ENCODE results near the gene ANKRD11.

The ANKRD11 gene

DNA sequence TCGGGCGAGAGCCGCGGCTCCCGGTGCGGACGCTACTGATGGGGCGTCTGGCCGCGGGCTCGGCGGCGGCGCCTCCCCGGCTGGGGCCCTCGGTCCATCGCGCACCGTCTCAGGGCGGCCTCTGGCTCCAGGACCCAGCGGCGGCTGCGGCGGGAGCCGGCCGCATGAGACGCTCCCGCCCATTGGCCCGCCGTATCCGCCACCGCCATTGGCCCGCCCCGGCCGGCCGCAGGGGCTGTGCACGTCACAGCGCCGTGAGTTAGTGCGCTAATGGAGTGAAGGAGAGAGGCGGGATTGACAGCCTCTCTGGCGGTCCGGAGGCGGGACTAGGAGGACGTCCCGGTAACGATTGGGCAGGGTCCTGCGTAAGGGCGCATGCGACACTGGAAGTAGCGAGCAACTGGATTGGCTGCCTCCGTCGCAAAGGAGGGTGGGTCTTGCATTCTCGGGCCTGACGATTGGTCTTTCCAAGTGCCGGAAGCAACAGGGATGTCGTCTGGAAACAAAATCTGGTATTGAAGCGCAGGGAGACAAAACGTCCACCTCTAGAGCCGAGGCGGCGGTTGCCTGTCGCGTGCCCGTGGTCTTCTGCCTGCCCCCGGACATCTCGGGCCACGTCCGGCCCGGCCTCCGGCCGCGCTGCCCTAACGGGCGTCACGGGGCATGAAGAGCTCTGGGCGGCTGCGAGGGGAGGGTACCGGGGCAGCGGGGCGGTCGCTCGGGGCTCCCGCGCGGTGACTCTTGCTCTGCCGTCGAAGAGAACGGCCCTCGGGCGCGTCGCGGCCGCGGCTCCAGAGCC is at the start of gene ANKRD11:
Gene ANKRD11, minus strand, starts transcription at position 123 of the 799 bp plus-strand sequence. CDS start 173,542 bp downstream, outside the sequence.
- H3K9me3 ChIP-seq (ENCODE audit: control insufficient read depth, low read length), result no peaks in the 10 kb centered on the region
- peak within 1 kb of the TSS; percentile 76 for H3K4me2 ChIP-seq (ENCODE audit: low read length)
- H3K4me3 ChIP-seq (ENCODE audit: low read depth, low read length), result peak within 1 kb of the TSS; percentile 86
- H3K9ac ChIP-seq, result no peak within 1 kb of the TSS
- TF ChIP-seq, protein P1, sequence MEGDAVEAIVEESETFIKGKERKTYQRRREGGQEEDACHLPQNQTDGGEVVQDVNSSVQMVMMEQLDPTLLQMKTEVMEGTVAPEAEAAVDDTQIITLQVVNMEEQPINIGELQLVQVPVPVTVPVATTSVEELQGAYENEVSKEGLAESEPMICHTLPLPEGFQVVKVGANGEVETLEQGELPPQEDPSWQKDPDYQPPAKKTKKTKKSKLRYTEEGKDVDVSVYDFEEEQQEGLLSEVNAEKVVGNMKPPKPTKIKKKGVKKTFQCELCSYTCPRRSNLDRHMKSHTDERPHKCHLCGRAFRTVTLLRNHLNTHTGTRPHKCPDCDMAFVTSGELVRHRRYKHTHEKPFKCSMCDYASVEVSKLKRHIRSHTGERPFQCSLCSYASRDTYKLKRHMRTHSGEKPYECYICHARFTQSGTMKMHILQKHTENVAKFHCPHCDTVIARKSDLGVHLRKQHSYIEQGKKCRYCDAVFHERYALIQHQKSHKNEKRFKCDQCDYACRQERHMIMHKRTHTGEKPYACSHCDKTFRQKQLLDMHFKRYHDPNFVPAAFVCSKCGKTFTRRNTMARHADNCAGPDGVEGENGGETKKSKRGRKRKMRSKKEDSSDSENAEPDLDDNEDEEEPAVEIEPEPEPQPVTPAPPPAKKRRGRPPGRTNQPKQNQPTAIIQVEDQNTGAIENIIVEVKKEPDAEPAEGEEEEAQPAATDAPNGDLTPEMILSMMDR (IDR thresholded peaks at IDR 0.05), result no peak
- H3K4me1 ChIP-seq, result peaks cover 5% of the 10 kb centered on the region
- peak within 1 kb of the TSS; percentile 65 for H3K27ac ChIP-seq
- H3K27me3 ChIP-seq (ENCODE audit: control insufficient read depth, insufficient read depth, low read length), result no peaks in the 10 kb centered on the region
- peaks cover 36% of the 10 kb centered on the region for H3K79me2 ChIP-seq
- H2AFZ ChIP-seq, result peak within 1 kb of the TSS; percentile 72
- no peaks in the 10 kb centered on the region for H3K36me3 ChIP-seq (ENCODE audit: control insufficient read depth, insufficient read depth, low read length)

DNA sequence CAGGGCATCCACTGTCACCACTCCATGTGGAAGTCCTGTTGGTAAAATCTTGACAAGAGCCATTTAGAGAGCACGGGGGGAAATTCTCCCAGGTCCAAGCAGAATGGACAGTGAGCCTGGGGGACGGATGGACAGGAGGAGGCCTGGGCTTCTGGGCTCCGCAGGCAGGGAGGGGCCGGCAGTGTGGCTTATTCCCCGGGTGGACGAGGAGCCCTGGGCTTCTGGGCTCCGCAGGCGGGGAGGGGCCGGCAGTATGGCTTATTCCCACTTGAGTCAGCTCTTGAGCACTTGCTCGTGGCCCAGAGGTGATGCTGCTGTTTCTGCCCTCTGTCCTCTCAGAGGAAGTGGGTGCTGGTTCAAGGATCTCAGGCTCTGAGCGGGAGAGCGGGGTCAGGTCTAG is 47.9 kb upstream of the ANKRD11 start:
- peaks cover 16% of the 10 kb centered on the region for H3K79me2 ChIP-seq
- H2AFZ ChIP-seq, result no peak overlapping the region
- H3K4me2 ChIP-seq (ENCODE audit: low read length), result no peak overlapping the region
- no peaks in the 10 kb centered on the region for H3K9me3 ChIP-seq (ENCODE audit: control insufficient read depth, low read length)
- TF ChIP-seq, protein P1 (IDR thresholded peaks at IDR 0.05), result no peak
- H3K27me3 ChIP-seq (ENCODE audit: control insufficient read depth, insufficient read depth, low read length), result no peaks in the 10 kb centered on the region
- H3K9ac ChIP-seq, result no peak overlapping the region
- no peak overlapping the region for H3K27ac ChIP-seq
- no peak overlapping the region for H3K4me3 ChIP-seq (ENCODE audit: low read depth, low read length)
- no peaks in the 10 kb centered on the region for H3K4me1 ChIP-seq
- H3K36me3 ChIP-seq (ENCODE audit: control insufficient read depth, insufficient read depth, low read length), result no peaks in the 10 kb centered on the region

DNA sequence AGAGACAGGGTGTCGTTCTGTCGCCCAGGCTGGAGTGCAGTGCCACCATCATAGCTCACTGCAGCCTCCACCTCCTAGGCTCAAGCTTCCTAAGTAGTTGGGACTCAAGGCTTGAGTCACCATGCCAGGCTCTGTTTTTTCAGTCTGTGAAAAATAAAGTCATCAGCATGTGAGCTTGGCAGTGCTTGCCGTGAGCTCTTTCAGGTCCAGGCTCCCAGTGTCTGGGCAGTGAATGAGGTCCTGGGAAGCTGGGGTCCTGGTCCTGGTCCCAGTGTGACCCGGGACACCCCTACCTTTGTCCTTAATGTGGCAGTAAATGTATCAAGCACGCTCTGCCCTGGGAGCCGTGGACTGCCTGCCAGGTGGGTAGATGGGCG is 47.2 kb upstream of the ANKRD11 start:
- H3K4me3 ChIP-seq (ENCODE audit: low read depth, low read length), result no peak overlapping the region
- TF ChIP-seq, protein P1 (IDR thresholded peaks at IDR 0.05), result no peak
- H3K9me3 ChIP-seq (ENCODE audit: control insufficient read depth, low read length), result no peaks in the 10 kb centered on the region
- no peak overlapping the region for H2AFZ ChIP-seq
- no peaks in the 10 kb centered on the region for H3K4me1 ChIP-seq
- H3K36me3 ChIP-seq (ENCODE audit: control insufficient read depth, insufficient read depth, low read length), result no peaks in the 10 kb centered on the region
- H3K4me2 ChIP-seq (ENCODE audit: low read length), result no peak overlapping the region
- no peaks in the 10 kb centered on the region for H3K27me3 ChIP-seq (ENCODE audit: control insufficient read depth, insufficient read depth, low read length)
- no peak overlapping the region for H3K9ac ChIP-seq
- H3K79me2 ChIP-seq, result peaks cover 16% of the 10 kb centered on the region
- H3K27ac ChIP-seq, result no peak overlapping the region

DNA sequence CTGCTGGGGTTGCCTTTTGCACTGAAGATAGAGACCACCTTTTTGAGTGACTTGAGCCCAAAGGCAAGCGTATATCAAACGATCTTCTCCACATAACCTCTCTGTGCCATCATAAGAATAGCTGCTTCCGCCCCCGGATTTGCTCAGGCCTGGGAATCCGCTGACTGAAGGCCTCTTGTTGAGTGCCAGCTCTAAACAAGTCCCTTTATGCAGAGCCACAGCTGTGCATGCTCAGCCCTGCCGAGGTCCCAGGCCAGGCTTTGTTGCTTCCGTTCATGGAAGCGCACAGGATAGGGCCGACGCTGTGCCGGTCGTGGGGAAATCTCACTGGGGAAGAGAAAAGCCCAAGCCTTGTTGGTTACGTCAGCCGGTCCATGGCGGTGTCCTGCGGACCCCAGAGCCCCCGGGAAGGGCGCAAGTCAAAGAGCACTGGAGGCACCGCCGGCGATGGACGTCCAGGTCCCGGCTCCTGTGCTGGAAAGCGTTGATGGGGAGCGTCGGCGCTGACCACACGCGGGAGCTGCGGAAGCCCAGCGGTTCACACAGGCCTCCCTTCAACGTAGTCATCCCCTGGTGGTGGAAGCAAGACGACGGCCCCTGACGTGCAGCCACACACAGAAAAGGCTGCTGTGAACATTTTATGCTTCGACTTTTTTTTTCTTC is 46.7 kb upstream of the ANKRD11 start:
- TF ChIP-seq, protein P1 (IDR thresholded peaks at IDR 0.05), result no peak
- no peaks in the 10 kb centered on the region for H3K36me3 ChIP-seq (ENCODE audit: control insufficient read depth, insufficient read depth, low read length)
- no peak overlapping the region for H3K9ac ChIP-seq

More for the DNA sequence above, 46.7 kb upstream of the ANKRD11 start:
- H3K9me3 ChIP-seq (ENCODE audit: control insufficient read depth, low read length), result no peaks in the 10 kb centered on the region
- no peak overlapping the region for H2AFZ ChIP-seq
- H3K4me3 ChIP-seq (ENCODE audit: low read depth, low read length), result no peak overlapping the region
- H3K27ac ChIP-seq, result no peak overlapping the region
- no peak overlapping the region for H3K4me2 ChIP-seq (ENCODE audit: low read length)
- no peaks in the 10 kb centered on the region for H3K4me1 ChIP-seq
- H3K79me2 ChIP-seq, result peaks cover 16% of the 10 kb centered on the region
- no peaks in the 10 kb centered on the region for H3K27me3 ChIP-seq (ENCODE audit: control insufficient read depth, insufficient read depth, low read length)

Measured in parathyroid adenoma (tissue), 2 donors.